MCF 10A (cell line): ENCODE results near the gene CHRM5. TPM values are rescaled to one million over a fixed set of nuclear protein-coding genes. Genes with fewer than 3 reads are reported as not detected.

Source experiments
- BruUV-seq: library from RNA; stranded (reverse); fragments of 400-500 nt; replicated peaks from 2 replicates; lab custom pipeline; 2021; lab: Mats Ljungman, UMichigan
- CTCF ChIA-PET: fragments of 300-600 bp; sonication (Branson Sonifier 250); formaldehyde crosslinking; extraction: SDS; loops from one replicate; lab custom pipeline; 2021; ENCODE audit warnings: antibody characterized with exemption, inconsistent platforms; lab: Yijun Ruan, JAX
- POLR2A ChIA-PET: fragments of 300-600, 350-650 bp; sonication (Branson Sonifier 250); formaldehyde crosslinking; extraction: SDS; loops from one replicate; lab custom pipeline; 2020; ENCODE audit warnings: antibody characterized with exemption, inconsistent platforms; lab: Yijun Ruan, JAX
- DNase-seq: peaks from one replicate; pipeline ENCODE4 v3.0.0-alpha.2; 2018; ENCODE audit not compliant: unreplicated experiment
- H3K27ac Mint-ChIP-seq: one replicate; pipeline ENCODE4 v1.8.0; 2022; ENCODE audit warnings: mild to moderate bottlenecking, low read depth, mixed read lengths; ENCODE audit not compliant: unreplicated experiment
- H3K27me3 Mint-ChIP-seq: one replicate; pipeline ENCODE4 v1.8.0; 2022; ENCODE audit warnings: mixed read lengths; ENCODE audit not compliant: insufficient read depth, unreplicated experiment
- H3K36me3 Mint-ChIP-seq: one replicate; pipeline ENCODE4 v1.8.0; 2022; ENCODE audit warnings: mild to moderate bottlenecking, moderate library complexity, mixed read lengths; ENCODE audit not compliant: insufficient read depth, unreplicated experiment
- H3K4me1 Mint-ChIP-seq: one replicate; pipeline ENCODE4 v1.8.0; 2022; ENCODE audit warnings: mixed read lengths; ENCODE audit not compliant: insufficient read depth, unreplicated experiment
- H3K4me3 Mint-ChIP-seq: one replicate; pipeline ENCODE4 v1.8.0; 2022; ENCODE audit warnings: mild to moderate bottlenecking, moderate library complexity, mixed read lengths; ENCODE audit not compliant: unreplicated experiment
- H3K9me3 Mint-ChIP-seq: one replicate; pipeline ENCODE4 v1.8.0; 2022; ENCODE audit warnings: mixed read lengths; ENCODE audit not compliant: unreplicated experiment
- intact Hi-C: fragments of 100-400 bp; cut with micrococcal nuclease; formaldehyde crosslinking; loops from 2 replicates; pipeline ENCODE4 v1.14.1; 2022
- total RNA-seq: library from RNA; stranded (reverse); gene quantifications from 2 replicates; pipeline ENCODE4 v1.2.3, GENCODE V29; 2022
- TF ChIP-seq, protein P1 (sequence below): fragments of 200-600 bp; IDR thresholded peaks from one replicate; pipeline ENCODE4 v1.8.0; 2022; ENCODE audit warnings: antibody characterized with exemption, mild to moderate bottlenecking; ENCODE audit not compliant: unreplicated experiment

CHRM5 gene
- total RNA-seq, 1 experiment from 2014 or later: not detected

DNA sequence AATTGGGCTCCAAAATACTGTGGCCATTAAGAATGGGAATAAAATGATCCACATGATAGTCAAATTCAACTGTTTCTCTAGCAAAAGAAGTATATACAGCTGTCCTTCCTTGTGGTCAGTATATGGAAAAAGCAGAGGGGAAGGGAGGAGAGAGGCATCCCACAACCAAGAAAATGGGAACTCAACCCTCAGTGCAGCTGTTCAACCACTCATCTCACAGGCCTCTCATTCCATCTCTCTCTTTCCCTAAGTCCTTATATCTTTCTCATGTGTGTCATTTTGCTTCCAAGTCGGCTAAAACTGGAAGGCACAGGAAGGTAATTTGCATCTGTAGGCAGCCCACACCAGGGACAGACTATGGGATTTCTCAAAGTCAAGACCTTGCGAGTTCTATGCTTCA, 43.2 kb downstream of the CHRM5 start:
- ChIA-PET POLR2A (interaction anchor here (0.7 kb wide), 1 partner anchor 18 kb away, joined by 3 read pairs; no protein-coding TSS in a partner anchor), CTCF (interaction anchor here (0.6 kb wide), 1 partner anchor 63 kb away, joined by 3 read pairs; no protein-coding TSS in a partner anchor)
- Mint-ChIP-seq H3K4me1 (no peaks in the 10 kb centered on the region), H3K4me3 (no peak overlapping the region), H3K9me3 (no peaks in the 10 kb centered on the region), H3K36me3 (no peaks in the 10 kb centered on the region), H3K27ac (no peak overlapping the region), H3K27me3 (no peaks in the 10 kb centered on the region)
- TF ChIP-seq, protein P1, sequence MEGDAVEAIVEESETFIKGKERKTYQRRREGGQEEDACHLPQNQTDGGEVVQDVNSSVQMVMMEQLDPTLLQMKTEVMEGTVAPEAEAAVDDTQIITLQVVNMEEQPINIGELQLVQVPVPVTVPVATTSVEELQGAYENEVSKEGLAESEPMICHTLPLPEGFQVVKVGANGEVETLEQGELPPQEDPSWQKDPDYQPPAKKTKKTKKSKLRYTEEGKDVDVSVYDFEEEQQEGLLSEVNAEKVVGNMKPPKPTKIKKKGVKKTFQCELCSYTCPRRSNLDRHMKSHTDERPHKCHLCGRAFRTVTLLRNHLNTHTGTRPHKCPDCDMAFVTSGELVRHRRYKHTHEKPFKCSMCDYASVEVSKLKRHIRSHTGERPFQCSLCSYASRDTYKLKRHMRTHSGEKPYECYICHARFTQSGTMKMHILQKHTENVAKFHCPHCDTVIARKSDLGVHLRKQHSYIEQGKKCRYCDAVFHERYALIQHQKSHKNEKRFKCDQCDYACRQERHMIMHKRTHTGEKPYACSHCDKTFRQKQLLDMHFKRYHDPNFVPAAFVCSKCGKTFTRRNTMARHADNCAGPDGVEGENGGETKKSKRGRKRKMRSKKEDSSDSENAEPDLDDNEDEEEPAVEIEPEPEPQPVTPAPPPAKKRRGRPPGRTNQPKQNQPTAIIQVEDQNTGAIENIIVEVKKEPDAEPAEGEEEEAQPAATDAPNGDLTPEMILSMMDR: no peak
- DNase-seq: no peak
- BruUV-seq: no TSS peak
- intact Hi-C loops: no loop called here

DNA sequence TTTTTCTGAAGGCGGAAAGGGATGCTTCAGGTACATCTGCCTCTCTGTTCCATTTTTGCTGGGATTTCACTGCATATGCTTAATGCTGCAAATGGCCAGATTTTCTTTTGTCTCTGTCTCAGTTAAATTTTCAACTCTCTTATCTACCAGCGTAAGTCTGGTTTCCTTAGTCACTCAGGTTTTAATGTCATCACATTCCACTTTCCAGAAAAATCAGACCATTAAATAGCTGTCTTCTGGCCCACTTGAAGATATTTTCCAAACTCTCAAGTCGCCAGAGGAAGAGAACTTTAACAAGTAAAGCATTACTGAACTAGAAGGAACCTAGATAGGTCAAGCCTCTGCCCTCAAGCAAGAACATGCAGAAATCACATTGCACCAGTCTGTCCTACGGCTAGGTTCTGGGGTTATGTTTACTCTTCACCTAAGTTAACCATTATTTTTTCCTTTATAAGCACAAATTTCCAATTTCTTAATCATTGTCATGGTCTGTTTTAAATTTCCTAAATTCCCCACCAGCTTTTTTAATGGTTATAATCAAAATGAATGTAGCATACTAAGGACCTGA, 44.2 kb downstream of the CHRM5 start:
- Mint-ChIP-seq H3K4me3 (no peak overlapping the region), H3K27ac (no peak overlapping the region), H3K36me3 (no peaks in the 10 kb centered on the region), H3K27me3 (no peaks in the 10 kb centered on the region), H3K9me3 (no peaks in the 10 kb centered on the region), H3K4me1 (no peaks in the 10 kb centered on the region)
- BruUV-seq: no TSS peak
- ChIA-PET CTCF (interaction anchor here (0.6 kb wide), 1 partner anchor 43 kb away, joined by 3 read pairs; no protein-coding TSS in a partner anchor), POLR2A (interaction anchor here (0.7 kb wide), 1 partner anchor 19 kb away, joined by 3 read pairs; no protein-coding TSS in a partner anchor)
- no peak for DNase-seq
- intact Hi-C loops: no loop called here
- TF ChIP-seq, protein P1: no peak

DNA sequence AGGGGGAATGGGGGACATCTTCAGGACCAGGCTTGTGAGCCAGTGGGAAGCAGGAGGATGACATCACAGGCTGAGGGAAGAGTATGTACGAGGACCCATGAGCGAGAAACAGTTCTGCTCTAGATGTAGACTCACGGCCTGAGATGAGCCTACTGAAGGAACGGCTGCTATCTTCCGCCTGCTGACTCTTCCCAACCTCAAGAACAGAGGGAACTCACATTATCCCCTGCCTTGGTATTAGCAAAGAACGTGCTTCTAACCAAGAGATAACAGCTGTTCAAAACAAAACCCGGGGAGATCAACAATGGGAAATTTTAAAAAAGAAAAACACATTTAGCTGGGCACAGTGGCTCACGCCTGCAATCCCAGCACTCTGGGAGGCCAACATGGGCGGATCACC, 45.4 kb downstream of the CHRM5 start:
- H3K4me3 Mint-ChIP-seq: no peak overlapping the region
- H3K36me3 Mint-ChIP-seq: no peaks in the 10 kb centered on the region
- intact Hi-C loops: no loop called here
- TF ChIP-seq, protein P1: no peak
- no peaks in the 10 kb centered on the region for H3K9me3 Mint-ChIP-seq
- no peak for DNase-seq
- ChIA-PET CTCF (no interaction called here), POLR2A (interaction anchor here (1.2 kb wide), 1 partner anchor 24 kb away, joined by 3 read pairs; no protein-coding TSS in a partner anchor)
- no TSS peak for BruUV-seq
- no peaks in the 10 kb centered on the region for H3K27me3 Mint-ChIP-seq
- H3K4me1 Mint-ChIP-seq: no peaks in the 10 kb centered on the region
- no peak overlapping the region for H3K27ac Mint-ChIP-seq

DNA sequence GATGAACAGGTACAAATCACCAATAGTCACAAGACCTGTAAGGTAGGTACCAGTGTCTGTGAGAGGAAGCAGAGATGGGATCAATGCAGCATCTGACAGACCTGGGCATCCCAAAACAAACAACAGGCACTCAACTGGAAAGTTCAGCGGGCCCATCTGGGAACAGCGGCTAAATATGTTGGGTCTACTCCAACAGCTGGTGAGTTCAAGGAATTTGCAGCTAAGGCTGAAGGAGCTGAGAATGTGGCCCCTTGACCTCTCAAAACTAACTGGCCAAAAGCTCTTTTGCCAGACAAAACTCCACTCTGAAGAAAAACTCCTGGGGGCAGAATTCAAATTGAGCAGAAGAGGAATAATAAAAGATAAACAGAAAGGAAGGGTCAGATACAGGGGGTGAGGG, 46.3 kb downstream of the CHRM5 start:
- Mint-ChIP-seq H3K9me3 (no peaks in the 10 kb centered on the region), H3K27me3 (no peaks in the 10 kb centered on the region), H3K36me3 (peaks cover under 1% of the 10 kb centered on the region), H3K4me1 (no peaks in the 10 kb centered on the region), H3K27ac (no peak overlapping the region), H3K4me3 (no peak overlapping the region)
- ChIA-PET POLR2A (interaction anchor here (1.2 kb wide), 1 partner anchor 23 kb away, joined by 3 read pairs; no protein-coding TSS in a partner anchor), CTCF (interaction anchor here (1.1 to 1.2 kb wide), 2 partner anchors 15 to 195 kb away, joined by 3 read pairs; no protein-coding TSS in a partner anchor)
- intact Hi-C loops: no loop called here
- TF ChIP-seq, protein P1: no peak
- DNase-seq: no peak
- BruUV-seq: no TSS peak
